ENCODE results near the gene VIPAS39.

The VIPAS39 gene

DNA sequence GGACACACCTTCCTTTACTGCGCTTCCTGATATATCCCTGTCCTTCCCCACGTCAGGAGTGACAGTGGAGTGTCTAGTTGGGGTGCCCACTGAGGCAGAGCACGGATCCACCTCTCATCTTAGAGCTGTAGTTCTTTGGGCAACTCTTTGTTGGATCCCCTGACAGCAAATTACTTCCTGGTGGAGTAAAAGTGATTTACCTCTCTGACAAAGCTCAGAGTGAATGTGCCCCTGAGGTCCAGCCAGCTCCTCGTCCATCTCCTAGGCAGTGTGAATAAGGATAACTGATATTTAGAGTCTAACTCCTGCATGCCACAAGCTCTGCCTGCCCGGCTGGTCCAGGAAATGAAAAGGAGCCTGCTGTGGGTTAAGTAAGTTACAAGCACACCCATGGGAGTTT lies 16.5 kb upstream of the VIPAS39 start:
- DNase-seq (ENCODE audit: low read depth, low spot score): no peak
- H3K4me3 ChIP-seq (ENCODE audit: low read depth, low read length): no peak overlapping the region
- in situ Hi-C loops (cut with HindIII; ENCODE audit: low sequenced_read_pairs): no loop called here
- TF ChIP-seq, protein P1, sequence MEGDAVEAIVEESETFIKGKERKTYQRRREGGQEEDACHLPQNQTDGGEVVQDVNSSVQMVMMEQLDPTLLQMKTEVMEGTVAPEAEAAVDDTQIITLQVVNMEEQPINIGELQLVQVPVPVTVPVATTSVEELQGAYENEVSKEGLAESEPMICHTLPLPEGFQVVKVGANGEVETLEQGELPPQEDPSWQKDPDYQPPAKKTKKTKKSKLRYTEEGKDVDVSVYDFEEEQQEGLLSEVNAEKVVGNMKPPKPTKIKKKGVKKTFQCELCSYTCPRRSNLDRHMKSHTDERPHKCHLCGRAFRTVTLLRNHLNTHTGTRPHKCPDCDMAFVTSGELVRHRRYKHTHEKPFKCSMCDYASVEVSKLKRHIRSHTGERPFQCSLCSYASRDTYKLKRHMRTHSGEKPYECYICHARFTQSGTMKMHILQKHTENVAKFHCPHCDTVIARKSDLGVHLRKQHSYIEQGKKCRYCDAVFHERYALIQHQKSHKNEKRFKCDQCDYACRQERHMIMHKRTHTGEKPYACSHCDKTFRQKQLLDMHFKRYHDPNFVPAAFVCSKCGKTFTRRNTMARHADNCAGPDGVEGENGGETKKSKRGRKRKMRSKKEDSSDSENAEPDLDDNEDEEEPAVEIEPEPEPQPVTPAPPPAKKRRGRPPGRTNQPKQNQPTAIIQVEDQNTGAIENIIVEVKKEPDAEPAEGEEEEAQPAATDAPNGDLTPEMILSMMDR (IDR thresholded peaks at IDR 0.05; ENCODE audit: low read depth, low read length): no peak

DNA sequence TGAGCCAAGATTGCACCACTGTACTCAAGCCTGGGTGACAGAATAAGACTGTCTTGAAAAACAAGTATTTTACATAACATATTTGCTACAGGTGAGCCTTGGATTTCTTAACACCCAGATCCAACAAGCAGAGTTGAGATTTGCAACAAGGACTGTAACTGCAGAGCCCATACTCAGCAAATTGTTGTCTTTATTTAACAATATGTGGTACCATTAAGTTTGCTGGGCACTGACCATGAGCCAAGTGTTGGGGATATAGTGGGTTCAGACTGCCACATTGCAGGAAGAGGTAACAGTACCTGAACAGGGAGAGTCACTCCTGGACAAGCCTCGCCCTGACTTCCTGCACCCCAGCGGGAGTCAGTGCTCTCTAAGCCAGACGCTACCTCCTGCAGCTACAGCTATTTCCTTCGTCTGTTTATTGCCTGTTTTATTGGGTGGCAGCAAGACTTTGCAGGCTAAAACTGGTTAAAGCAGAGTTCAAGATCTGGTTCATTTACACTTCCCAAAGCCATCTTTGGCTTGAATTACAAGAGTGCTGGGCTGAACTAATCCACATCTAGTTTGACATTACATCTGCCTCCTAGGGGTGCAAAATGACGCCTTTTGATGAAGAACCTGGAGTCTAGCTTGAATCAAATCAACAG lies 12.9 kb upstream of the VIPAS39 start:
- TF ChIP-seq, protein P1 (IDR thresholded peaks at IDR 0.05; ENCODE audit: low read depth, low read length): no peak
- no peak for DNase-seq (ENCODE audit: low read depth, low spot score)
- H3K4me3 ChIP-seq (ENCODE audit: low read depth, low read length): no peak overlapping the region
- in situ Hi-C loops (cut with HindIII; ENCODE audit: low sequenced_read_pairs): no loop called here

DNA sequence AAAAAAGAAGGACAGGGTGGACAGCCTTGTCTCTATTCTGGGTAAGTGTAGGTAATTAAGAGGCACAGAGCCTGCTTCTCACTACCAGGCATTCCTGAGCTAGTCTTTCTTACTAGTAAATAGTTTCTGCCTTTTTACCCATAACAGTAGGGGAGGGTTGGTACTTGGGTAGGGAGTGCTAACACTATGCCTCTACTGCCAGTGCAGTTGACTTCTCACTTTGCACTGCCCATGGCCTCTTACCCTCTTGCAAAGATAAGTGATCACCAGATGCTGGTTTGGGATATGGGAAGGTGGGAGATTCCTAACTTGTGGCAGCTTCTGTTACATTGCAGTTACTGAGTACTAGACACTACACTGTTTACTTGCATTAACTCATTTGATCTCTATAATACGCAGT lies 12.1 kb upstream of the VIPAS39 start:
- no peak for DNase-seq (ENCODE audit: low read depth, low spot score)
- in situ Hi-C loops (cut with HindIII; ENCODE audit: low sequenced_read_pairs): no loop called here
- TF ChIP-seq, protein P1 (IDR thresholded peaks at IDR 0.05; ENCODE audit: low read depth, low read length): no peak
- no peak overlapping the region for H3K4me3 ChIP-seq (ENCODE audit: low read depth, low read length)

DNA sequence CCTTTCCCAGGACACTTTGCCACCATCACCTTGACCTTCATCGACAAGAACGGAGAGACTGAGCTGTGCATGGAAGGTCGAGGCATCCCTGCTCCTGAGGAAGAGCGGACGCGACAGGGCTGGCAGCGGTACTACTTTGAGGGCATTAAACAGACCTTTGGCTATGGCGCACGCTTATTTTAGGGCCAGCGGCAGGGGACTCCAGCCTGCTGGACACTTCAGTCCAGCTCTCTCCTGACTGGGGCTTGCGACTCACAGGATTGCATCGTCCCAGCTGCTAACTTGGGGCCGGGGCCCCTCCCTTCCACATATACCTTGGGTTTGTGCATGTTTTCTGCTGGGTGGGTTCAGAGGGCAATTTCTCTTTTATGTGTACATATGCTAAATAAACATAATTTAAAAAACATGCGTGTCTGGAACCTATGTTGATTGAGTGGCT lies 11.7 kb upstream of the VIPAS39 start:
- TF ChIP-seq, protein P1 (IDR thresholded peaks at IDR 0.05; ENCODE audit: low read depth, low read length): no peak
- DNase-seq (ENCODE audit: low read depth, low spot score): no peak
- in situ Hi-C loops (cut with HindIII; ENCODE audit: low sequenced_read_pairs): no loop called here
- no peak overlapping the region for H3K4me3 ChIP-seq (ENCODE audit: low read depth, low read length)

DNA sequence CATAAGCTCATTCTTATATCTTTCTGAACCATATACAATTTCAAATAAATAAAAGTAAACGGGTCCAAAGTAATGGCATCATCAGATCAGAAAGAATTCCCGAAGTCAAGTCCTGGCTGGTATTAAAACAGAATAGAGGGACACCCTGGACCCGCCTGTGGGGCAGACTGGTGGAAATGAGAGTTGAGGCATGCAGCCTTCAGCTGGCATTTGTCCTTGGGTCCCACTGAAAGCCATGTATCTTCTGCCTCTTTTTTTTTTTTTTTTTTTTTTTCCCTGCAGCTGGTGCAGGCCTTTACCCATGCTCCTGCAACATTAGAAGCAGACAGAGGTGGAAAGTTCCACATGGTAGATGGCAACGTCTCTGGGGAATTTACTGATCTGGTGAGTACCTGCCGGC lies 10.4 kb upstream of the VIPAS39 start:
- TF ChIP-seq, protein P1 (IDR thresholded peaks at IDR 0.05; ENCODE audit: low read depth, low read length): no peak
- no peak overlapping the region for H3K4me3 ChIP-seq (ENCODE audit: low read depth, low read length)
- DNase-seq (ENCODE audit: low read depth, low spot score): no peak
- in situ Hi-C loops (cut with HindIII; ENCODE audit: low sequenced_read_pairs): no loop called here

DNA sequence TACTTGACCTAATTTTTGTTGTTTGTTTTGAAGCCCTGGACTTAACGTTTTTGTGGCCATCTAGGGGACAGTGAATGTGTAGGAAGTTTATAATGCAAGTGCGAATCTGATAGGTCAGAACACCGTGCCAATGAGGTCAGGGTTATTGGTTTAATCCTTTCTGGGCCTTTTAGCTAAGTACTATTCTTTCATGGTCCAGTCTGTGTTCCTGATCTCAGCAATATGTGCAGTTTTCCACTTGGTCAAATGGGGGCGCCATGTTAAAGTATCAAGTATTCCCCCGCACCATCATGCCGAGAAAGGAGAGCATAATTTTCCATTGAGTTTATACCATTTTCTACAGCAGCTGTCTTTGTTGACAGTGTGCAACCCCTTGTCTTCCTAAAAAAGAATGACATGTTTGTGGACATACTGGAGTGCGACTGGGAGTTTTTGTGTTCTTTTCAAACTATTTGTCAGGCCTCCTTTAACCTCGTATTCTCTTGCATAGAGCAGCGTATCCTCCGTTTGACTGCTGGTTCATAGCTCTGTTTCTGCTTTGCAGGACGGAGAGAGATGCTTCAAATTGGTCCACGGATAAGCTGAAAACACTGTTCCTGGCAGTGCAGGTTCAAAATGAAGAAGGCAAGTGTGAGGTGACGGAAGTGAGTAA lies 1.8 kb upstream of the VIPAS39 start:
- in situ Hi-C loops (cut with HindIII; ENCODE audit: low sequenced_read_pairs): no loop called here
- peak overlapping the region; percentile 99 for H3K4me3 ChIP-seq (ENCODE audit: low read depth, low read length)

More for the DNA sequence above, 1.8 kb upstream of the VIPAS39 start:
- TF ChIP-seq, protein P1 (IDR thresholded peaks at IDR 0.05; ENCODE audit: low read depth, low read length): peak; percentile 81
- peak; percentile 81 for DNase-seq (ENCODE audit: low read depth, low spot score)

Measured in astrocyte of the spinal cord (primary cell).